GM12874 (cell line): Measurements from ENCODE around the gene ADGRF4.

Experiments
- TF ChIP-seq, protein P1 (sequence below): IDR thresholded peaks from 2 replicates; pipeline ENCODE4 v1.5.1; 2011; ENCODE audit warnings: low read depth, mild to moderate bottlenecking, control low read depth, low read length, moderate library complexity; ENCODE audit not compliant: insufficient read depth

ADGRF4 gene

GRCh38 chr6:47674673-47675072 lies 23.7 kb upstream of the ADGRF4 start:
- TF ChIP-seq, protein P1, sequence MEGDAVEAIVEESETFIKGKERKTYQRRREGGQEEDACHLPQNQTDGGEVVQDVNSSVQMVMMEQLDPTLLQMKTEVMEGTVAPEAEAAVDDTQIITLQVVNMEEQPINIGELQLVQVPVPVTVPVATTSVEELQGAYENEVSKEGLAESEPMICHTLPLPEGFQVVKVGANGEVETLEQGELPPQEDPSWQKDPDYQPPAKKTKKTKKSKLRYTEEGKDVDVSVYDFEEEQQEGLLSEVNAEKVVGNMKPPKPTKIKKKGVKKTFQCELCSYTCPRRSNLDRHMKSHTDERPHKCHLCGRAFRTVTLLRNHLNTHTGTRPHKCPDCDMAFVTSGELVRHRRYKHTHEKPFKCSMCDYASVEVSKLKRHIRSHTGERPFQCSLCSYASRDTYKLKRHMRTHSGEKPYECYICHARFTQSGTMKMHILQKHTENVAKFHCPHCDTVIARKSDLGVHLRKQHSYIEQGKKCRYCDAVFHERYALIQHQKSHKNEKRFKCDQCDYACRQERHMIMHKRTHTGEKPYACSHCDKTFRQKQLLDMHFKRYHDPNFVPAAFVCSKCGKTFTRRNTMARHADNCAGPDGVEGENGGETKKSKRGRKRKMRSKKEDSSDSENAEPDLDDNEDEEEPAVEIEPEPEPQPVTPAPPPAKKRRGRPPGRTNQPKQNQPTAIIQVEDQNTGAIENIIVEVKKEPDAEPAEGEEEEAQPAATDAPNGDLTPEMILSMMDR, result no peak

DNA sequence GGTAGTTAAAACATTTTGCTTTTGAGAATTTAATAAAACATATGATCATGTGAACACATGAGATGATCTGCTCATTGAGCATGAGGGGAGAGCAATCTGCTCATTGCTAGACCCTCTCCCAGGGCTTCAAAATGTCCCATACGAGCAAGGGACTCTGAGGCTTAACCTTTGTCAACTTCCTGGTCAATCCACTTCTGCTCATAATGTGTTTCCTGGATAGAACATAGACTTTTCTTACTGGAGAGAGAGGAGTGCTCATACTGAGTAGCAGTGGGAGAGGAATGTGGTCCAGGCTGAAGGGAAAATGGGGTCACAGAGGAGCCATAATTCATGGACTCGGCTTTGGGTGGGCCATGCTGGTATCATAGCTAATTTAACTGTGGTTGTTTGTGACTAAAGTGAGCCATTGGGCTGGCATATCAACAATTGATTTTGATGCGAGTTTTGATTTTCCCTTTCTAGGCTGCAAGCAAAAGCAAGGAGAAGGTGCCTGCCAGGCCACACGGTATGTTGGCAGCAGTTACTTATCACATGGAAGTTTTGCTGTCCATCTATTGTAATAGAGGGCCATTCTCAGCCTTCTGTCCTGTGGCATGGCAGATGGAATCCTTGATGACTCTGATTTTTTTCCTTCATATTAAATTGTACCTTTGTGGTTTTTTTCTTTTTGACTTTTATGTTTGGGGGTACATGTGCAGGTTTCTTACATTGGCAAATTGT lies 20.8 kb upstream of the ADGRF4 start:
- TF ChIP-seq, protein P1, result no peak

GRCh38 chr6:47678739-47679138 lies 19.6 kb upstream of the ADGRF4 start:
- TF ChIP-seq, protein P1, result no peak

DNA sequence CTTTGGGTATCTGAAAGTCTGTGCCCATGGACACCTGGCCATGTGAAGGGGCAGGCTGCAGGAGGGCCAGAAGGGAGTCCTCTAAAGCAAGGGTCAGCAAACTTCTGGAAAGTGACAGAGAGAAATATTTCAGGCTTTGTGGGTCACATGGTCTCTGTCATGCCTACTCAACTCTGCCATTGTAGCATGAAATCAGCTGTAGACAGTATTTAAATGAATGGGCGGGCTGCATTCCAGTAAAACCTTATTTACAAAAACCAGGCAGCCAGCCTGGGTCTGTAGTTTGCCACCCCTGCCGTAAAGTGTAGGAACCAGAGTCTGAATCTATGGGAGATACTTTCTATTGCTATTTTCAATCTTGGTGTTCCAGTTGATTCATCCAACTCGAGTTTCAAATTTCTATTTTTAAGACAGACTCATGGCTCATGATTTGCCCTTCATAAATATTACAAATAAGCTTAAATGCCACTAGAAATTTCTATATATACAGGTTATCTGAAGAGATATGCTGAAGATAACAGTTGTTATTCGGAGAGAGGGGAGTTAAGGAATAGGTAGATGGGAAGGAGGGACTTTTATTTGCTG lies 19.0 kb upstream of the ADGRF4 start:
- TF ChIP-seq, protein P1, result no peak

DNA sequence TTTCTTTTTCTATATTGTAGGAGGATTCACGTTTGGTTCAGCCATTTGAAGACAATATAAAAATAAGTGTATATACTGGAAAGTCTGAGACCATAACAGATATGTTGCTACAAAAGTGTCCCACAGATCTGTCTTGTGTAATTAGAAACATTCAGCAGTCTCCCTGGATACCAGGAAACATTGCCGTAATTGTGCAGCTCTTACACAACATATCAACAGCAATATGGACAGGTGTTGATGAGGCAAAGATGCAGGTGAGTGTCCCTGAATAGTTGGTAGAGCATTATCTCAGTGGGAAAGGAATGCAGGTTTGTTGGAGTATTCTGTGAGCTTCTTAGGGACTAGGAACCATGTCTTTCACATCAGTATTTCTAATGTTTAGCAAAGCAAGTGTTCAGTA lies 18.3 kb upstream of the ADGRF4 start:
- TF ChIP-seq, protein P1, result no peak

- TF ChIP-seq, protein P1, result no peak
Observed at GRCh38 chr6:47680724-47681123, 17.7 kb upstream of the ADGRF4 start.

- TF ChIP-seq, protein P1, result no peak
Observed at GRCh38 chr6:47681201-47681990, 17.0 kb upstream of the ADGRF4 start.
